ENCODE results near the gene SAMD11. TPM values are rescaled to one million over a fixed set of nuclear protein-coding genes. Genes with fewer than 3 reads are reported as not detected.

Gene SAMD11
- total and polyA plus RNA-seq, 10 of the 15 experiments (the other 5 are each of a cell fraction or from before 2014, with no cell fraction given) = 0.04 to 0.31 (median 0.19) TPM; not detected in 6

DNA sequence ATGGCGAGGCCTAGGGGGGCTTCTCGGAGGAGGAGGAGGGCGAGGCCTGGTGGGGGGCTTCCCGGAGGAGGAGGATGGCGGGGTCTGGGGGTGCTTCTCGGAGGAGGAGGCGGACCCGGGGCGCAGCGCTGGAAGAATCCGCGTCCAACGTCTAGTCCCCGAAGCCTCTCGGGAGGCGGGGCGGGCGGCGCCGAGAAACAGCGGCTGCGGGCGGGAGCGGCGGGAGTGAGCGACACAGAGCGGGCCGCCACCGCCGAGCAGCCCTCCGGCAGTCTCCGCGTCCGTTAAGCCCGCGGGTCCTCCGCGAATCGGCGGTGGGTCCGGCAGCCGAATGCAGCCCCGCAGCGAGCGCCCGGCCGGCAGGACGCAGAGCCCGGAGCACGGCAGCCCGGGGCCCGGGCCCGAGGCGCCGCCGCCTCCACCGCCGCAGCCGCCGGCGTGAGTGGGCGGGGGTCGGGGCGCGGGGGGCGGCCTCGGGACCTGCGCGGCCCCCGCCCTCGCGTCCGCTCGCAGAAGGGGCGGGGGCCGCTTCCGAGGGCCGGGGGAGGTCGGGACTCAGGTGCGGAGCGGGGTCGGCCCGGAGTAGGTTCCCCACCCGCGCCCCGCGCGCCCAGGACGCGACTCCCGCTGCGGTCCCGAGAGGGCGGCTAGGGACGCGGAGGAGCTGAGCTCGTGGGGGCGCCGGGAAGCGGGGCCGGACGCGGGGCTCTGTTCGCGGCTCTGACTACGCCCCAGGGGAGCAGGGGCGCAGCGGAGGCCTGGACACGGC is 36.8 kb downstream of the SAMD11 start, which contains the start of gene KLHL17 (continued):
- TF ChIP-seq, protein P1, sequence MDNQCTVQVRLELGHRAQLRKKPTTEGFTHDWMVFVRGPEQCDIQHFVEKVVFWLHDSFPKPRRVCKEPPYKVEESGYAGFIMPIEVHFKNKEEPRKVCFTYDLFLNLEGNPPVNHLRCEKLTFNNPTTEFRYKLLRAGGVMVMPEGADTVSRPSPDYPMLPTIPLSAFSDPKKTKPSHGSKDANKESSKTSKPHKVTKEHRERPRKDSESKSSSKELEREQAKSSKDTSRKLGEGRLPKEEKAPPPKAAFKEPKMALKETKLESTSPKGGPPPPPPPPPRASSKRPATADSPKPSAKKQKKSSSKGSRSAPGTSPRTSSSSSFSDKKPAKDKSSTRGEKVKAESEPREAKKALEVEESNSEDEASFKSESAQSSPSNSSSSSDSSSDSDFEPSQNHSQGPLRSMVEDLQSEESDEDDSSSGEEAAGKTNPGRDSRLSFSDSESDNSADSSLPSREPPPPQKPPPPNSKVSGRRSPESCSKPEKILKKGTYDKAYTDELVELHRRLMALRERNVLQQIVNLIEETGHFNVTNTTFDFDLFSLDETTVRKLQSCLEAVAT (IDR thresholded peaks at IDR 0.05) = 0 out of 2 replicates have a peak, but pooled peaks have one; percentile 23
- TF ChIP-seq CREM (IDR thresholded peaks at IDR 0.05; ENCODE audit: low read depth) = 0 out of 2 replicates have a peak, but pooled peaks have one; percentile 36
- TF ChIP-seq NR2C1 (IDR thresholded peaks at IDR 0.05) = 0 out of 2 replicates have a peak, but pooled peaks have one; percentile 13
- no peak for TF ChIP-seq IRF4 (IDR thresholded peaks at IDR 0.05; ENCODE audit: low read depth, low read length)
- TF ChIP-seq, protein P2, sequence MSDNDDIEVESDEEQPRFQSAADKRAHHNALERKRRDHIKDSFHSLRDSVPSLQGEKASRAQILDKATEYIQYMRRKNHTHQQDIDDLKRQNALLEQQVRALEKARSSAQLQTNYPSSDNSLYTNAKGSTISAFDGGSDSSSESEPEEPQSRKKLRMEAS (IDR thresholded peaks at IDR 0.05; ENCODE audit: low read depth, low read length) = 0 out of 2 replicates have a peak, but pooled peaks have one; percentile 37
- TF ChIP-seq SIN3A (IDR thresholded peaks at IDR 0.05; ENCODE audit: low read depth, low read length) = no peak
- no peak for TF ChIP-seq POLR2AphosphoS5 (IDR thresholded peaks at IDR 0.05; ENCODE audit: low read length)
- TF ChIP-seq CBX3 (IDR thresholded peaks at IDR 0.05; ENCODE audit: borderline replicate concordance, low read depth) = no peak
- TF ChIP-seq EED (IDR thresholded peaks at IDR 0.05; ENCODE audit: low read depth) = peak; percentile 37; the same call in 1 of the 2 replicates
- no peak for TF ChIP-seq PAX5 (IDR thresholded peaks at IDR 0.05; ENCODE audit: borderline replicate concordance, low read depth, low read length)
- peak; percentile 93 for TF ChIP-seq ZNF217 (IDR thresholded peaks at IDR 0.05)
- TF ChIP-seq CHD4 (IDR thresholded peaks at IDR 0.05) = no peak
- no peak for TF ChIP-seq STAT1 (conservative IDR thresholded peaks at IDR 0.05)
- peak; percentile 63; the same call in 1 of the 2 replicates for TF ChIP-seq YY1 (IDR thresholded peaks at IDR 0.05; ENCODE audit: low read depth, low read length)
- TF ChIP-seq, protein P3, sequence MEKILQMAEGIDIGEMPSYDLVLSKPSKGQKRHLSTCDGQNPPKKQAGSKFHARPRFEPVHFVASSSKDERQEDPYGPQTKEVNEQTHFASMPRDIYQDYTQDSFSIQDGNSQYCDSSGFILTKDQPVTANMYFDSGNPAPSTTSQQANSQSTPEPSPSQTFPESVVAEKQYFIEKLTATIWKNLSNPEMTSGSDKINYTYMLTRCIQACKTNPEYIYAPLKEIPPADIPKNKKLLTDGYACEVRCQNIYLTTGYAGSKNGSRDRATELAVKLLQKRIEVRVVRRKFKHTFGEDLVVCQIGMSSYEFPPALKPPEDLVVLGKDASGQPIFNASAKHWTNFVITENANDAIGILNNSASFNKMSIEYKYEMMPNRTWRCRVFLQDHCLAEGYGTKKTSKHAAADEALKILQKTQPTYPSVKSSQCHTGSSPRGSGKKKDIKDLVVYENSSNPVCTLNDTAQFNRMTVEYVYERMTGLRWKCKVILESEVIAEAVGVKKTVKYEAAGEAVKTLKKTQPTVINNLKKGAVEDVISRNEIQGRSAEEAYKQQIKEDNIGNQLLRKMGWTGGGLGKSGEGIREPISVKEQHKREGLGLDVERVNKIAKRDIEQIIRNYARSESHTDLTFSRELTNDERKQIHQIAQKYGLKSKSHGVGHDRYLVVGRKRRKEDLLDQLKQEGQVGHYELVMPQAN (conservative IDR thresholded peaks at IDR 0.05) = peak; percentile 43
- TF ChIP-seq, protein P4, sequence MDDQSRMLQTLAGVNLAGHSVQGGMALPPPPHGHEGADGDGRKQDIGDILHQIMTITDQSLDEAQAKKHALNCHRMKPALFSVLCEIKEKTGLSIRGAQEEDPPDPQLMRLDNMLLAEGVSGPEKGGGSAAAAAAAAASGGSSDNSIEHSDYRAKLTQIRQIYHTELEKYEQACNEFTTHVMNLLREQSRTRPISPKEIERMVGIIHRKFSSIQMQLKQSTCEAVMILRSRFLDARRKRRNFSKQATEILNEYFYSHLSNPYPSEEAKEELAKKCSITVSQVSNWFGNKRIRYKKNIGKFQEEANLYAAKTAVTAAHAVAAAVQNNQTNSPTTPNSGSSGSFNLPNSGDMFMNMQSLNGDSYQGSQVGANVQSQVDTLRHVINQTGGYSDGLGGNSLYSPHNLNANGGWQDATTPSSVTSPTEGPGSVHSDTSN (IDR thresholded peaks at IDR 0.05; ENCODE audit: insufficient replicate concordance, low read depth, low read length) = peak; percentile 61
- TF ChIP-seq BHLHE40 (IDR thresholded peaks at IDR 0.05; ENCODE audit: borderline replicate concordance in 1 of 2, low read depth in 2 of 2, low read length in 1 of 2) = peak in 1 of 2 experiments; percentile 72; a peak in 2 of 4 replicates
- TF ChIP-seq, protein P5, sequence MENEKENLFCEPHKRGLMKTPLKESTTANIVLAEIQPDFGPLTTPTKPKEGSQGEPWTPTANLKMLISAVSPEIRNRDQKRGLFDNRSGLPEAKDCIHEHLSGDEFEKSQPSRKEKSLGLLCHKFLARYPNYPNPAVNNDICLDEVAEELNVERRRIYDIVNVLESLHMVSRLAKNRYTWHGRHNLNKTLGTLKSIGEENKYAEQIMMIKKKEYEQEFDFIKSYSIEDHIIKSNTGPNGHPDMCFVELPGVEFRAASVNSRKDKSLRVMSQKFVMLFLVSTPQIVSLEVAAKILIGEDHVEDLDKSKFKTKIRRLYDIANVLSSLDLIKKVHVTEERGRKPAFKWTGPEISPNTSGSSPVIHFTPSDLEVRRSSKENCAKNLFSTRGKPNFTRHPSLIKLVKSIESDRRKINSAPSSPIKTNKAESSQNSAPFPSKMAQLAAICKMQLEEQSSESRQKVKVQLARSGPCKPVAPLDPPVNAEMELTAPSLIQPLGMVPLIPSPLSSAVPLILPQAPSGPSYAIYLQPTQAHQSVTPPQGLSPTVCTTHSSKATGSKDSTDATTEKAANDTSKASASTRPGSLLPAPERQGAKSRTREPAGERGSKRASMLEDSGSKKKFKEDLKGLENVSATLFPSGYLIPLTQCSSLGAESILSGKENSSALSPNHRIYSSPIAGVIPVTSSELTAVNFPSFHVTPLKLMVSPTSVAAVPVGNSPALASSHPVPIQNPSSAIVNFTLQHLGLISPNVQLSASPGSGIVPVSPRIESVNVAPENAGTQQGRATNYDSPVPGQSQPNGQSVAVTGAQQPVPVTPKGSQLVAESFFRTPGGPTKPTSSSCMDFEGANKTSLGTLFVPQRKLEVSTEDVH (IDR thresholded peaks at IDR 0.05; ENCODE audit: low read depth, partially characterized antibody) = no peak
- no peak for TF ChIP-seq KLF5 (IDR thresholded peaks at IDR 0.05; ENCODE audit: partially characterized antibody)
- TF ChIP-seq IKZF1 (conservative IDR thresholded peaks at IDR 0.05) = peak; percentile 77
- TF ChIP-seq RAD51 (IDR thresholded peaks at IDR 0.05) = no peak
- TF ChIP-seq SMARCA5 (IDR thresholded peaks at IDR 0.05) = peak; percentile 100
- peak; percentile 33; the same call in 1 of the 2 replicates for TF ChIP-seq LARP7 (IDR thresholded peaks at IDR 0.05)
- TF ChIP-seq RFX5 (IDR thresholded peaks at IDR 0.05; ENCODE audit: low read depth, low read length) = no peak
